Progenitor cell of endocrine pancreas (in vitro differentiated cells): ENCODE results near the gene KRTAP5-8. TPM values are rescaled to one million over a fixed set of nuclear protein-coding genes. Genes with fewer than 3 reads are reported as not detected.
"Not testable (repeated sequence)": the region's sequence is repeated elsewhere in the genome, so short reads cannot be mapped to it uniquely, and the experiment has no call there.

Experiments used
- DNase-seq: peaks from one replicate; pipeline ENCODE4 v3.0.0; 2021; ENCODE audit warnings: low spot score; ENCODE audit not compliant: unreplicated experiment
- H3K27ac Mint-ChIP-seq: 2 replicates; pipeline ENCODE4 v1.8.0; 2021; ENCODE audit warnings: mild to moderate bottlenecking, moderate library complexity, mixed read lengths
- H3K27me3 Mint-ChIP-seq: 2 replicates; pipeline ENCODE4 v1.8.0; 2021; ENCODE audit warnings: mixed read lengths
- H3K36me3 Mint-ChIP-seq: 2 replicates; pipeline ENCODE4 v1.8.0; 2022; ENCODE audit warnings: mixed read lengths; ENCODE audit not compliant: insufficient read depth
- H3K4me1 Mint-ChIP-seq: 2 replicates; pipeline ENCODE4 v1.8.0; 2021; ENCODE audit warnings: low read depth, mixed read lengths
- H3K4me3 Mint-ChIP-seq: 2 replicates; pipeline ENCODE4 v1.8.0; 2021; ENCODE audit warnings: low read depth, mild to moderate bottlenecking, moderate library complexity, mixed read lengths
- H3K9me3 Mint-ChIP-seq: 2 replicates; pipeline ENCODE4 v1.8.0; 2021; ENCODE audit warnings: low read depth, mixed read lengths
- CTCF ChIP-seq: fragments of 200-600 bp; sonication (generic); IDR thresholded peaks from one replicate; pipeline ENCODE4 v1.5.0; 2021; ENCODE audit warnings: antibody characterized with exemption, mild to moderate bottlenecking; ENCODE audit not compliant: unreplicated experiment
- total RNA-seq: library from RNA; stranded (reverse); gene quantifications from 2 replicates; pipeline ENCODE4 v1.2.1, GENCODE V29; 2021

KRTAP5-8 gene
- total RNA-seq, 1 donor from 2014 or later = 0.24 TPM

GRCh38 chr11:71565263-71565662 lies 27.4 kb downstream of the KRTAP5-8 start, which contains the start of gene KRTAP5-10:
Gene KRTAP5-10 (plus strand): TSS chr11:71565563. CDS start chr11:71565588, 25 bp downstream.
- Mint-ChIP-seq H3K4me3 (no peak within 1 kb of the TSS), H3K4me1 (peaks cover 6% of the 10 kb centered on the region), H3K9me3 (peaks cover 3% of the 10 kb centered on the region), H3K27me3 (peaks cover 37% of the 10 kb centered on the region), H3K27ac (peak within 1 kb of the TSS; percentile 2), H3K36me3 (no peaks in the 10 kb centered on the region)
- no peak for DNase-seq
- TF ChIP-seq CTCF = no peak

- Mint-ChIP-seq H3K4me1 (peaks cover 6% of the 10 kb centered on the region), H3K36me3 (no peaks in the 10 kb centered on the region), H3K27me3 (peaks cover 39% of the 10 kb centered on the region), H3K27ac (peak overlapping the region; percentile 2), H3K4me3 (no peak overlapping the region), H3K9me3 (no peaks in the 10 kb centered on the region)
- no peak for TF ChIP-seq CTCF
- DNase-seq = no peak
These were observed 28.3 kb downstream of the KRTAP5-8 start for GRCh38 chr11:71566081-71566620.

- not testable (repeated sequence) for DNase-seq, H3K4me1 Mint-ChIP-seq, H3K4me3 Mint-ChIP-seq, H3K36me3 Mint-ChIP-seq, H3K9me3 Mint-ChIP-seq
- peaks cover 38% of the 10 kb centered on the region for H3K27me3 Mint-ChIP-seq
- H3K27ac Mint-ChIP-seq = peak overlapping the region; percentile 35
These were observed 29.1 kb downstream of the KRTAP5-8 start for GRCh38 chr11:71566626-71567599.

GRCh38 chr11:71567633-71568032 lies 29.8 kb downstream of the KRTAP5-8 start:
- not testable (repeated sequence) for H3K4me1 Mint-ChIP-seq, H3K9me3 Mint-ChIP-seq, H3K4me3 Mint-ChIP-seq, H3K36me3 Mint-ChIP-seq, H3K27ac Mint-ChIP-seq, DNase-seq
- H3K27me3 Mint-ChIP-seq = peaks cover 38% of the 10 kb centered on the region

GRCh38 chr11:71568704-71569349 lies 31.0 kb downstream of the KRTAP5-8 start:
- TF ChIP-seq CTCF = no peak
- H3K4me1 Mint-ChIP-seq = peaks cover 6% of the 10 kb centered on the region
- no peak overlapping the region for H3K27ac Mint-ChIP-seq
- no peaks in the 10 kb centered on the region for H3K36me3 Mint-ChIP-seq
- H3K27me3 Mint-ChIP-seq = peaks cover 28% of the 10 kb centered on the region
- no peaks in the 10 kb centered on the region for H3K9me3 Mint-ChIP-seq
- H3K4me3 Mint-ChIP-seq = no peak overlapping the region
- DNase-seq = no peak

GRCh38 chr11:71571101-71571850 lies 33.5 kb downstream of the KRTAP5-8 start:
- peaks cover 22% of the 10 kb centered on the region for H3K27me3 Mint-ChIP-seq

More at GRCh38 chr11:71571101-71571850, 33.5 kb downstream of the KRTAP5-8 start:
- H3K27ac Mint-ChIP-seq, H3K36me3 Mint-ChIP-seq, H3K4me3 Mint-ChIP-seq, H3K4me1 Mint-ChIP-seq, H3K9me3 Mint-ChIP-seq, DNase-seq: not testable (repeated sequence)
